SK-N-SH treated with all-trans-retinoic acid at 6 μM for 48 hours (cell line): ENCODE measurements around the gene ABCC2.

Source experiments
- ATAC-seq: fragments of 200-7000 bp; cut with Tn5 transposase; 3 replicates; pipeline ENCODE4 v1.9.1; 2020; ENCODE audit warnings: mild to moderate bottlenecking, moderate library complexity
- BACH2 ChIP-seq: fragments of 250-450 bp; sonication (Bioruptor Pico); IDR thresholded peaks from 2 replicates; pipeline ENCODE4 v1.9.0; 2021; ENCODE audit warnings: mild to moderate bottlenecking, borderline replicate concordance
- CSDC2 ChIP-seq: fragments of 250-450 bp; sonication (Bioruptor Pico); IDR thresholded peaks from 2 replicates; pipeline ENCODE4 v1.5.0; 2020; ENCODE audit warnings: mild to moderate bottlenecking, moderate library complexity
- ESRRG ChIP-seq: fragments of 250-450 bp; sonication (Bioruptor Pico); IDR thresholded peaks from 2 replicates; pipeline ENCODE4 v1.6.1; 2021; ENCODE audit warnings: mild to moderate bottlenecking
- GLIS3 ChIP-seq: fragments of 250-450 bp; sonication (Bioruptor Pico); IDR thresholded peaks from 2 replicates; pipeline ENCODE4 v1.5.0; 2020; ENCODE audit warnings: mild to moderate bottlenecking, moderate library complexity
- ISL1 ChIP-seq: fragments of 250-450 bp; sonication (Bioruptor Pico); IDR thresholded peaks from 2 replicates; pipeline ENCODE4 v2.1.2; 2022; ENCODE audit warnings: mild to moderate bottlenecking, moderate library complexity
- OSR1 ChIP-seq: fragments of 250-450 bp; sonication (Bioruptor Pico); IDR thresholded peaks from 2 replicates; pipeline ENCODE4 v1.8.0; 2022; ENCODE audit warnings: moderate library complexity, mild to moderate bottlenecking, inconsistent platforms
- PPARA ChIP-seq: fragments of 250-450 bp; sonication (Bioruptor Pico); IDR thresholded peaks from 2 replicates; pipeline ENCODE4 v1.5.0; 2020; ENCODE audit warnings: mild to moderate bottlenecking, borderline replicate concordance
- RARB ChIP-seq: fragments of 250-450 bp; sonication (Bioruptor Pico); IDR thresholded peaks from 2 replicates; pipeline ENCODE4 v1.8.0; 2021; ENCODE audit warnings: mild to moderate bottlenecking, moderate library complexity
- SNAI2 ChIP-seq: fragments of 250-450 bp; sonication (Bioruptor Pico); IDR thresholded peaks from 2 replicates; pipeline ENCODE4 v1.5.0; 2020; ENCODE audit warnings: mild to moderate bottlenecking, moderate library complexity
- TCF4 ChIP-seq: fragments of 250-450 bp; sonication (Bioruptor Pico); IDR thresholded peaks from 2 replicates; pipeline ENCODE4 v1.8.0; 2021; ENCODE audit warnings: mild to moderate bottlenecking, moderate library complexity, borderline replicate concordance
- TOX ChIP-seq: fragments of 250-450 bp; sonication (Bioruptor Pico); IDR thresholded peaks from 2 replicates; pipeline ENCODE4 v1.8.0; 2021; ENCODE audit warnings: mild to moderate bottlenecking, moderate library complexity, borderline replicate concordance
- ZC3H10 ChIP-seq: fragments of 250-450 bp; sonication (Bioruptor Pico); IDR thresholded peaks from 2 replicates; pipeline ENCODE4 v1.5.1; 2021; ENCODE audit warnings: mild to moderate bottlenecking, moderate library complexity
- ZFP30 ChIP-seq: fragments of 450-650 bp; formaldehyde crosslinking; IDR thresholded peaks from 2 replicates; pipeline ENCODE4 v1.5.0; 2022; ENCODE audit warnings: mild to moderate bottlenecking, moderate library complexity
- ZNF565 ChIP-seq: fragments of 450-650 bp; formaldehyde crosslinking; conservative IDR thresholded peaks from 2 replicates; pipeline ENCODE4 v1.5.0; 2020; ENCODE audit warnings: low read depth, mild to moderate bottlenecking, moderate library complexity
- ZNF70 ChIP-seq: fragments of 450-650 bp; formaldehyde crosslinking; IDR thresholded peaks from 2 replicates; pipeline ENCODE4 v1.5.0; 2020; ENCODE audit warnings: mild to moderate bottlenecking, moderate library complexity
- ZNF8 ChIP-seq: fragments of 450-650 bp; formaldehyde crosslinking; IDR thresholded peaks from 2 replicates; pipeline ENCODE4 v1.5.0; 2020; ENCODE audit warnings: mild to moderate bottlenecking, moderate library complexity
- TF ChIP-seq, protein P1 (sequence below): fragments of 250-450 bp; sonication (Bioruptor Pico); IDR thresholded peaks from 2 replicates; pipeline ENCODE4 v1.5.0; 2020; ENCODE audit warnings: mild to moderate bottlenecking, moderate library complexity
- TF ChIP-seq, protein P2 (sequence below): fragments of 250-450 bp; sonication (Bioruptor Pico); IDR thresholded peaks from 2 replicates; pipeline ENCODE4 v1.8.0; 2020; ENCODE audit warnings: mild to moderate bottlenecking, moderate library complexity, borderline replicate concordance
- TF ChIP-seq, protein P3 (sequence below): fragments of 250-450 bp; sonication (Bioruptor Pico); IDR thresholded peaks from 2 replicates; pipeline ENCODE4 v1.5.1; 2020; ENCODE audit warnings: low read depth, mild to moderate bottlenecking, moderate library complexity
- TF ChIP-seq, protein P4 (sequence below): fragments of 250-450 bp; sonication (Bioruptor Pico); IDR thresholded peaks from 2 replicates; pipeline ENCODE4 v1.8.0; 2021; ENCODE audit warnings: low read depth, mild to moderate bottlenecking, moderate library complexity, borderline replicate concordance

ABCC2 gene

GRCh38 chr10:99798031-99798430 is 15.6 kb downstream of the ABCC2 start:
- no peak for TF ChIP-seq ESRRG (CRISPR knock-in tag)
- no peak for TF ChIP-seq CSDC2
- no peak for TF ChIP-seq SNAI2
- TF ChIP-seq OSR1, result no peak
- TF ChIP-seq ZC3H10 (CRISPR knock-in tag), result no peak
- TF ChIP-seq ZNF70, result no peak
- no peak for TF ChIP-seq TCF4 (CRISPR knock-in tag)
- TF ChIP-seq, protein P1, sequence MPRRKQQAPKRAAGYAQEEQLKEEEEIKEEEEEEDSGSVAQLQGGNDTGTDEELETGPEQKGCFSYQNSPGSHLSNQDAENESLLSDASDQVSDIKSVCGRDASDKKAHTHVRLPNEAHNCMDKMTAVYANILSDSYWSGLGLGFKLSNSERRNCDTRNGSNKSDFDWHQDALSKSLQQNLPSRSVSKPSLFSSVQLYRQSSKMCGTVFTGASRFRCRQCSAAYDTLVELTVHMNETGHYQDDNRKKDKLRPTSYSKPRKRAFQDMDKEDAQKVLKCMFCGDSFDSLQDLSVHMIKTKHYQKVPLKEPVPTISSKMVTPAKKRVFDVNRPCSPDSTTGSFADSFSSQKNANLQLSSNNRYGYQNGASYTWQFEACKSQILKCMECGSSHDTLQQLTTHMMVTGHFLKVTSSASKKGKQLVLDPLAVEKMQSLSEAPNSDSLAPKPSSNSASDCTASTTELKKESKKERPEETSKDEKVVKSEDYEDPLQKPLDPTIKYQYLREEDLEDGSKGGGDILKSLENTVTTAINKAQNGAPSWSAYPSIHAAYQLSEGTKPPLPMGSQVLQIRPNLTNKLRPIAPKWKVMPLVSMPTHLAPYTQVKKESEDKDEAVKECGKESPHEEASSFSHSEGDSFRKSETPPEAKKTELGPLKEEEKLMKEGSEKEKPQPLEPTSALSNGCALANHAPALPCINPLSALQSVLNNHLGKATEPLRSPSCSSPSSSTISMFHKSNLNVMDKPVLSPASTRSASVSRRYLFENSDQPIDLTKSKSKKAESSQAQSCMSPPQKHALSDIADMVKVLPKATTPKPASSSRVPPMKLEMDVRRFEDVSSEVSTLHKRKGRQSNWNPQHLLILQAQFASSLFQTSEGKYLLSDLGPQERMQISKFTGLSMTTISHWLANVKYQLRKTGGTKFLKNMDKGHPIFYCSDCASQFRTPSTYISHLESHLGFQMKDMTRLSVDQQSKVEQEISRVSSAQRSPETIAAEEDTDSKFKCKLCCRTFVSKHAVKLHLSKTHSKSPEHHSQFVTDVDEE (CRISPR knock-in tag), result no peak
- no peak for ATAC-seq

GRCh38 chr10:99798920-99799319 is 16.5 kb downstream of the ABCC2 start:
- TF ChIP-seq RARB (no peak), ISL1 (CRISPR knock-in tag) (no peak), ZNF8 (CRISPR knock-in tag) (no peak), ZNF70 (no peak), TOX (CRISPR knock-in tag) (no peak), BACH2 (CRISPR knock-in tag) (no peak), ZC3H10 (CRISPR knock-in tag) (no peak), ESRRG (CRISPR knock-in tag) (no peak), ZFP30 (CRISPR knock-in tag) (no peak), GLIS3 (no peak), CSDC2 (no peak), PPARA (CRISPR knock-in tag) (no peak), ZNF565 (CRISPR knock-in tag) (no peak), OSR1 (no peak), SNAI2 (no peak)
- TF ChIP-seq, protein P2, sequence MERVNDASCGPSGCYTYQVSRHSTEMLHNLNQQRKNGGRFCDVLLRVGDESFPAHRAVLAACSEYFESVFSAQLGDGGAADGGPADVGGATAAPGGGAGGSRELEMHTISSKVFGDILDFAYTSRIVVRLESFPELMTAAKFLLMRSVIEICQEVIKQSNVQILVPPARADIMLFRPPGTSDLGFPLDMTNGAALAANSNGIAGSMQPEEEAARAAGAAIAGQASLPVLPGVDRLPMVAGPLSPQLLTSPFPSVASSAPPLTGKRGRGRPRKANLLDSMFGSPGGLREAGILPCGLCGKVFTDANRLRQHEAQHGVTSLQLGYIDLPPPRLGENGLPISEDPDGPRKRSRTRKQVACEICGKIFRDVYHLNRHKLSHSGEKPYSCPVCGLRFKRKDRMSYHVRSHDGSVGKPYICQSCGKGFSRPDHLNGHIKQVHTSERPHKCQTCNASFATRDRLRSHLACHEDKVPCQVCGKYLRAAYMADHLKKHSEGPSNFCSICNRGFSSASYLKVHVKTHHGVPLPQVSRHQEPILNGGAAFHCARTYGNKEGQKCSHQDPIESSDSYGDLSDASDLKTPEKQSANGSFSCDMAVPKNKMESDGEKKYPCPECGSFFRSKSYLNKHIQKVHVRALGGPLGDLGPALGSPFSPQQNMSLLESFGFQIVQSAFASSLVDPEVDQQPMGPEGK (CRISPR knock-in tag), result no peak
- TF ChIP-seq, protein P3, sequence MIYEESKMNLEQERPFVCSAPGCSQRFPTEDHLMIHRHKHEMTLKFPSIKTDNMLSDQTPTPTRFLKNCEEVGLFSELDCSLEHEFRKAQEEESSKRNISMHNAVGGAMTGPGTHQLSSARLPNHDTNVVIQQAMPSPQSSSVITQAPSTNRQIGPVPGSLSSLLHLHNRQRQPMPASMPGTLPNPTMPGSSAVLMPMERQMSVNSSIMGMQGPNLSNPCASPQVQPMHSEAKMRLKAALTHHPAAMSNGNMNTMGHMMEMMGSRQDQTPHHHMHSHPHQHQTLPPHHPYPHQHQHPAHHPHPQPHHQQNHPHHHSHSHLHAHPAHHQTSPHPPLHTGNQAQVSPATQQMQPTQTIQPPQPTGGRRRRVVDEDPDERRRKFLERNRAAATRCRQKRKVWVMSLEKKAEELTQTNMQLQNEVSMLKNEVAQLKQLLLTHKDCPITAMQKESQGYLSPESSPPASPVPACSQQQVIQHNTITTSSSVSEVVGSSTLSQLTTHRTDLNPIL (CRISPR knock-in tag), result no peak
- TF ChIP-seq, protein P1 (CRISPR knock-in tag), result no peak
- TF ChIP-seq, protein P4, sequence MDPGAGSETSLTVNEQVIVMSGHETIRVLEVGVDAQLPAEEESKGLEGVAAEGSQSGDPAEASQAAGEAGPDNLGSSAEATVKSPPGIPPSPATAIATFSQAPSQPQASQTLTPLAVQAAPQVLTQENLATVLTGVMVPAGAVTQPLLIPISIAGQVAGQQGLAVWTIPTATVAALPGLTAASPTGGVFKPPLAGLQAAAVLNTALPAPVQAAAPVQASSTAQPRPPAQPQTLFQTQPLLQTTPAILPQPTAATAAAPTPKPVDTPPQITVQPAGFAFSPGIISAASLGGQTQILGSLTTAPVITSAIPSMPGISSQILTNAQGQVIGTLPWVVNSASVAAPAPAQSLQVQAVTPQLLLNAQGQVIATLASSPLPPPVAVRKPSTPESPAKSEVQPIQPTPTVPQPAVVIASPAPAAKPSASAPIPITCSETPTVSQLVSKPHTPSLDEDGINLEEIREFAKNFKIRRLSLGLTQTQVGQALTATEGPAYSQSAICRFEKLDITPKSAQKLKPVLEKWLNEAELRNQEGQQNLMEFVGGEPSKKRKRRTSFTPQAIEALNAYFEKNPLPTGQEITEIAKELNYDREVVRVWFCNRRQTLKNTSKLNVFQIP (CRISPR knock-in tag), result no peak
- no peak for ATAC-seq

DNA sequence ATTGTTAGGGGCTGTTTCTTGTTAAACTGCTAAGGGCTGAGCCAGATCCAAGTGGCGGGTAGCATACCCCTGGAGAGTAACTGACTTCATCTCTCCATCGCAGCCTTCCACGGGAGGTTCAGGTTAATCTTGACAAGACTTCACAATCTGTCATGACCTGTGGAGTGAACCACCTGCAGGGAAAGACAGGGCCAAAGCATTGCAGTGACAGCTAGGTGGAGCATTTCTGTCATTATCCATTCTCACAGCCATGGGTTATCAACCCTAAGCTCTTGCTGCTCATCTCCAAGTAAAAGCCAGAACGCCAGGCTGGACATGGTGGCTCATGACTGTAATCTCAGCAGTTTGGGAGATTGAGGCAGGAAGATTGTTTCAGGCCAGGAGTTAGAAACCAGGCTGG is 17.2 kb downstream of the ABCC2 start:
- ATAC-seq, result no peak
- TF ChIP-seq, protein P4 (CRISPR knock-in tag), result no peak
- TF ChIP-seq GLIS3, result no peak
- no peak for TF ChIP-seq TCF4 (CRISPR knock-in tag)
- TF ChIP-seq ZC3H10 (CRISPR knock-in tag), result no peak
- no peak for TF ChIP-seq ZNF70
- TF ChIP-seq CSDC2, result no peak
- no peak for TF ChIP-seq TOX (CRISPR knock-in tag)
- no peak for TF ChIP-seq BACH2 (CRISPR knock-in tag)
- TF ChIP-seq, protein P1 (CRISPR knock-in tag), result no peak
- TF ChIP-seq ZNF565 (CRISPR knock-in tag), result no peak
